IMR-90 (cell line): Measurements from ENCODE around the gene SNED1. TPM values are rescaled to one million over a fixed set of nuclear protein-coding genes. Genes with fewer than 3 reads are reported as not detected.

ENCODE experiments used
- ATAC-seq: fragments of 200-7000 bp; cut with Tn5 transposase; 2 replicates; pipeline ENCODE4 v1.9.1; 2020; ENCODE audit warnings: low read depth, mild to moderate bottlenecking, moderate library complexity
- BruUV-seq: library from RNA; stranded (reverse); fragments of 400-500 nt; replicated peaks from 2 replicates; lab custom pipeline; 2021; lab: Mats Ljungman, UMichigan
- CTCF ChIA-PET: fragments of 300-600 bp; formaldehyde crosslinking; extraction: SDS; loops from one replicate; lab custom pipeline; 2021; ENCODE audit warnings: antibody characterized with exemption; lab: Yijun Ruan, JAX
- POLR2A ChIA-PET: fragments of 300-600 bp; sonication (Branson Sonifier 250); formaldehyde crosslinking; loops from one replicate; lab custom pipeline; 2022; ENCODE audit warnings: antibody characterized with exemption; ENCODE audit not compliant: unreplicated experiment; lab: Charles Lee
- DNase-seq: peaks from one replicate; pipeline ENCODE4 v3.0.0; 2013
- H2AFZ ChIP-seq: replicated peaks from 2 replicates; pipeline ENCODE3; 2013; ENCODE audit warnings: low read length, mild to moderate bottlenecking; ENCODE audit not compliant: poor library complexity
- H2AK5ac ChIP-seq: 2 replicates; pipeline ENCODE4 v1.6.1; 2013; ENCODE audit warnings: low read depth, low read length, inconsistent platforms
- H2AK9ac ChIP-seq: replicated peaks from 2 replicates; pipeline ENCODE3; 2013; ENCODE audit warnings: mild to moderate bottlenecking, low read depth, low read length, moderate library complexity; ENCODE audit not compliant: poor library complexity
- H2BK120ac ChIP-seq: 2 replicates; pipeline ENCODE4 v1.6.1; 2013; ENCODE audit warnings: low read depth, low read length, inconsistent platforms
- H2BK15ac ChIP-seq: 3 replicates; pipeline ENCODE4 v1.6.1; 2013; ENCODE audit warnings: low read depth, low read length, inconsistent platforms
- H2BK20ac ChIP-seq: 2 replicates; pipeline ENCODE4 v1.6.1; 2013; ENCODE audit warnings: low read depth, mild to moderate bottlenecking, inconsistent platforms, low read length, moderate library complexity
- H2BK5ac ChIP-seq: 2 replicates; pipeline ENCODE4 v1.6.1; 2013; ENCODE audit warnings: mild to moderate bottlenecking, low read depth, low read length, inconsistent platforms; ENCODE audit not compliant: poor library complexity, severe bottlenecking
- H3K14ac ChIP-seq: replicated peaks from 2 replicates; pipeline ENCODE4 v1.6.1; 2013; ENCODE audit warnings: low read depth, low read length, inconsistent platforms
- H3K18ac ChIP-seq: 2 replicates; pipeline ENCODE4 v1.6.1; 2013; ENCODE audit warnings: low read depth, low read length, control low read depth
- H3K23ac ChIP-seq: 2 replicates; pipeline ENCODE4 v1.6.1; 2013; ENCODE audit warnings: low read depth, low read length, inconsistent platforms
- H3K27ac ChIP-seq: 2 replicates; pipeline ENCODE4 v1.5.1; 2013; ENCODE audit warnings: mild to moderate bottlenecking, control low read depth, low read length; ENCODE audit not compliant: insufficient read depth
- H3K27me3 ChIP-seq: 2 replicates; pipeline ENCODE4 v1.6.1; 2013; ENCODE audit warnings: low read length; ENCODE audit not compliant: control insufficient read depth, insufficient read depth
- H3K36me3 ChIP-seq: 2 replicates; pipeline ENCODE4 v1.6.1; 2013; ENCODE audit warnings: low read length, mixed read lengths; ENCODE audit not compliant: control insufficient read depth, insufficient read depth
- H3K4ac ChIP-seq: 2 replicates; pipeline ENCODE4 v1.6.1; 2013; ENCODE audit warnings: low read depth, low read length, inconsistent platforms
- H3K4me1 ChIP-seq: 2 replicates; pipeline ENCODE4 v1.6.1; 2013; ENCODE audit warnings: low read length, mixed read lengths; ENCODE audit not compliant: control insufficient read depth, insufficient read depth
- H3K4me2 ChIP-seq: 2 replicates; pipeline ENCODE4 v1.6.1; 2013; ENCODE audit warnings: low read depth, mild to moderate bottlenecking, control low read depth, low read length, moderate library complexity
- H3K4me3 ChIP-seq: 2 replicates; pipeline ENCODE4 v1.5.1; 2013; ENCODE audit warnings: low read depth, mild to moderate bottlenecking, control low read depth, low read length, moderate library complexity; ENCODE audit not compliant: insufficient read depth
- H3K56ac ChIP-seq: 2 replicates; pipeline ENCODE4 v1.6.1; 2013; ENCODE audit warnings: low read length, inconsistent platforms; ENCODE audit not compliant: insufficient read depth; ENCODE audit errors: extremely low read depth
- H3K79me1 ChIP-seq, 2 experiments: 2 replicates each; pipeline ENCODE4 v1.6.1; 2013; ENCODE audit warnings: low read length in 2 of 2, inconsistent platforms in 1 of 2, low read depth in 1 of 2
- H3K9ac ChIP-seq: 2 replicates; pipeline ENCODE4 v1.6.1; 2013; ENCODE audit warnings: low read depth, low read length, control low read depth
- H3K9me1 ChIP-seq: 2 replicates; pipeline ENCODE4 v1.6.1; 2013; ENCODE audit warnings: low read length, inconsistent platforms; ENCODE audit not compliant: insufficient read depth
- H3K9me3 ChIP-seq: 2 replicates; pipeline ENCODE4 v1.6.1; 2013; ENCODE audit warnings: low read length; ENCODE audit not compliant: control insufficient read depth, insufficient read depth
- H4K20me1 ChIP-seq: 2 replicates; pipeline ENCODE4 v1.6.1; 2013; ENCODE audit warnings: low read length, inconsistent platforms; ENCODE audit not compliant: insufficient read depth
- H4K5ac ChIP-seq: 2 replicates; pipeline ENCODE4 v1.6.1; 2013; ENCODE audit warnings: mild to moderate bottlenecking, low read depth, low read length, control low read depth
- H4K8ac ChIP-seq, 2 experiments: 2 replicates each; pipeline ENCODE4 v1.6.1; 2013; ENCODE audit warnings: low read depth in 2 of 2, low read length in 2 of 2, control low read depth in 1 of 2, inconsistent platforms in 1 of 2
- H4K91ac ChIP-seq: 2 replicates; pipeline ENCODE4 v1.6.1; 2013; ENCODE audit warnings: low read depth, low read length, inconsistent platforms; ENCODE audit not compliant: insufficient read depth
- BHLHE40 ChIP-seq: fragments of 150-350 bp; IDR thresholded peaks from 2 replicates; pipeline ENCODE4 v1.6.1; 2016; ENCODE audit warnings: mild to moderate bottlenecking, low read depth, low read length
- CEBPB ChIP-seq: IDR thresholded peaks from 2 replicates; pipeline ENCODE4 v1.6.1; 2012; ENCODE audit warnings: low read depth, low read length, improper control_type of control experiment
- CHD1 ChIP-seq: IDR thresholded peaks from 2 replicates; pipeline ENCODE4 v1.6.1; 2012; ENCODE audit warnings: low read depth, low read length, improper control_type of control experiment
- MAFK ChIP-seq: IDR thresholded peaks from 2 replicates; pipeline ENCODE4 v1.6.1; 2012; ENCODE audit warnings: low read depth, low read length, improper control_type of control experiment
- MAZ ChIP-seq: IDR thresholded peaks from 2 replicates; pipeline ENCODE4 v1.6.1; 2012; ENCODE audit warnings: low read depth, mild to moderate bottlenecking, low read length, improper control_type of control experiment, moderate library complexity, borderline replicate concordance
- NFE2L2 ChIP-seq: fragments of 150-350 bp; IDR thresholded peaks from 2 replicates; pipeline ENCODE4 v1.6.1; 2016; ENCODE audit warnings: low read depth, mild to moderate bottlenecking, low read length
- SMC3 ChIP-seq: fragments of 150-350 bp; IDR thresholded peaks from 2 replicates; pipeline ENCODE4 v1.6.1; 2016; ENCODE audit warnings: low read depth, mild to moderate bottlenecking, antibody characterized with exemption, low read length, moderate library complexity
- WGBS, 2 experiments: methylation state at CpG; one replicate each; pipeline versions ENCODE4 v1.1.5 to v1.1.7; 2013; ENCODE audit warnings: missing lambda C conversion rate in 2 of 2; ENCODE audit not compliant: insufficient read length in 1 of 2; ENCODE audit errors: extremely low coverage in 2 of 2; 5-methylcytosine and 5-hydroxymethylcytosine counted together
- dilution Hi-C: fragments of 300-500 bp; cut with HindIII; formaldehyde crosslinking; loops from one replicate; pipeline ENCODE4 v1.14.3; 2018; ENCODE audit warnings: low sequenced_read_pairs; ENCODE audit not compliant: unreplicated experiment
- in situ Hi-C: fragments of 300-500 bp; cut with MboI; formaldehyde crosslinking; loops from 3 replicates; pipeline ENCODE4 v1.14.3; 2019; ENCODE audit warnings: low sequenced_read_pairs, inconsistent platforms, mixed read lengths
- intact Hi-C: fragments of 100-400 bp; cut with micrococcal nuclease; formaldehyde crosslinking; loops from 2 replicates; pipeline ENCODE4 v1.10.0; 2022
- polyA plus RNA-seq, 3 experiments: library from polyadenylated mRNA; depleted of rRNA; stranded (reverse); fragments of >200 nt; gene quantifications; 2 replicates each; pipeline ENCODE4 v1.2.3, GENCODE V29; 2012; ENCODE audit warnings: low replicate concordance in 1 of 3
- total RNA-seq: library from RNA; depleted of rRNA; stranded (reverse); fragments of >200 nt; gene quantifications from 2 replicates; pipeline ENCODE4 v1.2.3, GENCODE V29; 2012
- TF ChIP-seq, protein P1 (sequence below): fragments of 150-350 bp; IDR thresholded peaks from 2 replicates; pipeline ENCODE4 v1.6.1; 2016; ENCODE audit warnings: low read depth, mild to moderate bottlenecking, low read length, moderate library complexity, borderline replicate concordance
- TF ChIP-seq, protein P2 (sequence below): conservative IDR thresholded peaks from 2 replicates; pipeline ENCODE4 v1.5.1; 2012; ENCODE audit warnings: mild to moderate bottlenecking, low read depth, low read length, improper control_type of control experiment
- TF ChIP-seq, protein P3 (sequence below): fragments of 150-350 bp; IDR thresholded peaks from 2 replicates; pipeline ENCODE4 v1.6.1; 2017; ENCODE audit warnings: mild to moderate bottlenecking, antibody characterized with exemption, low read length, low read depth

Gene SNED1
- total and polyA plus RNA-seq, 2 of the 4 experiments (the other 2 are of a cell fraction) = 1.1 to 3.4 TPM

DNA sequence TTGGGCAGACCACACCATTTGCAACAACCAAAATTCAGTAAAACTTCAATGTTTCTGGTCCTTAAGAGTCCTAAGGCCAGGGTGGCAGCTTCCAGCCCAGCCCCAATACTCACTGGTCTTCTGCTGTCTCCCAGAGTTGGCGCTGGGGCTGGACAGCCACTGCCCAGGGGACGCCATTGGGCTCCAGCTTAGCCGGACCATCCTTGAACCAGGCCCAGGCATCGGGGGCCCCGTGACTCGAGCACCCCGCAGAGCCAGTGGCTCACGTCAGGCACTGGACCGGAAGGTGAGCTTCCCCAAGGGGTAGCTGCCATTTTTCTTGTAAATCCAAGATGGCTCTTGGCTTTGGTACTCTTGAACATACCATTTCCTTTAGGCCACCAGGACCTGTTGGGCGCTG, 21.8 kb downstream of the SNED1 start:
- no TSS peak for BruUV-seq
- Histone ChIP-seq H4K5ac (no peak overlapping the region), H3K9ac (no peak overlapping the region), H2AK5ac (no peak overlapping the region), H2BK20ac (no peak overlapping the region), H3K56ac (no peak overlapping the region), H3K79me1 (no peaks in the 10 kb centered on the region; a peak in 2 of 4 replicates), H3K9me3 (peaks cover 9% of the 10 kb centered on the region; the same call in 1 of the 2 replicates), H3K4me3 (no peak overlapping the region), H3K4me1 (no peaks in the 10 kb centered on the region), H3K27me3 (no peaks in the 10 kb centered on the region), H2AK9ac (no peak overlapping the region), H3K23ac (no peak overlapping the region), H2BK15ac (no peak overlapping the region), H3K4me2 (no peak overlapping the region), H4K20me1 (no peaks in the 10 kb centered on the region), H3K36me3 (peaks cover 12% of the 10 kb centered on the region; the same call in 1 of the 2 replicates), H2BK5ac (no peak overlapping the region), H4K91ac (no peak overlapping the region), H3K27ac (no peak overlapping the region), H3K4ac (no peak overlapping the region), H2AFZ (peak overlapping the region; percentile 23), H2BK120ac (no peak overlapping the region), H3K14ac (no peak overlapping the region), H4K8ac (no peak overlapping the region), H3K9me1 (no peaks in the 10 kb centered on the region), H3K18ac (no peak overlapping the region)
- TF ChIP-seq MAZ (no peak), BHLHE40 (no peak), CHD1 (no peak), SMC3 (no peak), NFE2L2 (no peak), MAFK (no peak), CEBPB (no peak)
- TF ChIP-seq, protein P1, sequence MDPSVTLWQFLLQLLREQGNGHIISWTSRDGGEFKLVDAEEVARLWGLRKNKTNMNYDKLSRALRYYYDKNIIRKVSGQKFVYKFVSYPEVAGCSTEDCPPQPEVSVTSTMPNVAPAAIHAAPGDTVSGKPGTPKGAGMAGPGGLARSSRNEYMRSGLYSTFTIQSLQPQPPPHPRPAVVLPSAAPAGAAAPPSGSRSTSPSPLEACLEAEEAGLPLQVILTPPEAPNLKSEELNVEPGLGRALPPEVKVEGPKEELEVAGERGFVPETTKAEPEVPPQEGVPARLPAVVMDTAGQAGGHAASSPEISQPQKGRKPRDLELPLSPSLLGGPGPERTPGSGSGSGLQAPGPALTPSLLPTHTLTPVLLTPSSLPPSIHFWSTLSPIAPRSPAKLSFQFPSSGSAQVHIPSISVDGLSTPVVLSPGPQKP = no peak
- TF ChIP-seq, protein P2, sequence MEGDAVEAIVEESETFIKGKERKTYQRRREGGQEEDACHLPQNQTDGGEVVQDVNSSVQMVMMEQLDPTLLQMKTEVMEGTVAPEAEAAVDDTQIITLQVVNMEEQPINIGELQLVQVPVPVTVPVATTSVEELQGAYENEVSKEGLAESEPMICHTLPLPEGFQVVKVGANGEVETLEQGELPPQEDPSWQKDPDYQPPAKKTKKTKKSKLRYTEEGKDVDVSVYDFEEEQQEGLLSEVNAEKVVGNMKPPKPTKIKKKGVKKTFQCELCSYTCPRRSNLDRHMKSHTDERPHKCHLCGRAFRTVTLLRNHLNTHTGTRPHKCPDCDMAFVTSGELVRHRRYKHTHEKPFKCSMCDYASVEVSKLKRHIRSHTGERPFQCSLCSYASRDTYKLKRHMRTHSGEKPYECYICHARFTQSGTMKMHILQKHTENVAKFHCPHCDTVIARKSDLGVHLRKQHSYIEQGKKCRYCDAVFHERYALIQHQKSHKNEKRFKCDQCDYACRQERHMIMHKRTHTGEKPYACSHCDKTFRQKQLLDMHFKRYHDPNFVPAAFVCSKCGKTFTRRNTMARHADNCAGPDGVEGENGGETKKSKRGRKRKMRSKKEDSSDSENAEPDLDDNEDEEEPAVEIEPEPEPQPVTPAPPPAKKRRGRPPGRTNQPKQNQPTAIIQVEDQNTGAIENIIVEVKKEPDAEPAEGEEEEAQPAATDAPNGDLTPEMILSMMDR = no peak
- TF ChIP-seq, protein P3, sequence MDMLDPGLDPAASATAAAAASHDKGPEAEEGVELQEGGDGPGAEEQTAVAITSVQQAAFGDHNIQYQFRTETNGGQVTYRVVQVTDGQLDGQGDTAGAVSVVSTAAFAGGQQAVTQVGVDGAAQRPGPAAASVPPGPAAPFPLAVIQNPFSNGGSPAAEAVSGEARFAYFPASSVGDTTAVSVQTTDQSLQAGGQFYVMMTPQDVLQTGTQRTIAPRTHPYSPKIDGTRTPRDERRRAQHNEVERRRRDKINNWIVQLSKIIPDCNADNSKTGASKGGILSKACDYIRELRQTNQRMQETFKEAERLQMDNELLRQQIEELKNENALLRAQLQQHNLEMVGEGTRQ = no peak
- DNase-seq = no peak
- ChIA-PET POLR2A (no interaction called here), CTCF (no interaction called here)
- ATAC-seq = no peak
- intact Hi-C loops (no loop called here), in situ Hi-C loops (no loop called here), dilution Hi-C loops (no loop called here)
- 100% methylated on average over 1 of the region's 10 CpGs; no CpG with 5 or more reads in 1 of the 2 experiments for WGBS, 2 experiments
